Measurements from ENCODE around the gene SYNJ2. TPM values are rescaled to one million over a fixed set of nuclear protein-coding genes. Genes with fewer than 3 reads are reported as not detected.

The SYNJ2 gene
- total and polyA plus RNA-seq, 4 experiments from 2014 or later: 14.5 to 17.4 (median 15.9) TPM

GRCh38 chr6:158104696-158105095 is 123.0 kb downstream of the SYNJ2 start:
- no peak for DNase-seq
- H3K27ac ChIP-seq (ENCODE audit: low read depth, low read length): no peak overlapping the region
- intact Hi-C loops (cut with micrococcal nuclease): no loop called here
- Mint-ChIP-seq H3K27ac (no peak overlapping the region), H3K4me1 (no peaks in the 10 kb centered on the region), H3K9me3 (no peaks in the 10 kb centered on the region), H3K27me3 (no peaks in the 10 kb centered on the region), H3K36me3 (peaks cover 7 to 13% of the 10 kb centered on the region in 2 donors), H3K4me3 (no peak overlapping the region)
- ChIA-PET POLR2A (ENCODE audit: partially characterized antibody) (no interaction called here), CTCF (ENCODE audit: partially characterized antibody) (no interaction called here)
- no peaks in the 10 kb centered on the region for H3K4me1 ChIP-seq (ENCODE audit: insufficient read depth, low read length)
- no peaks in the 10 kb centered on the region for H3K9me3 ChIP-seq (ENCODE audit: control insufficient read depth in 1 of 2, low read length in 2 of 2)
- H3K4me3 ChIP-seq (ENCODE audit: low read length in 2 of 2): no peak overlapping the region
- H3K27me3 ChIP-seq (ENCODE audit: insufficient read depth, low read length): no peaks in the 10 kb centered on the region
- no peaks in the 10 kb centered on the region for H3K36me3 ChIP-seq (ENCODE audit: insufficient read depth, low read length)

GRCh38 chr6:158109748-158110147 is 128.1 kb downstream of the SYNJ2 start:
- Mint-ChIP-seq H3K36me3 (peaks cover 19 to 27% of the 10 kb centered on the region in 2 donors), H3K27ac (peak overlapping the region in 2 of 7 donors; percentile 3 to 25), H3K27me3 (no peaks in the 10 kb centered on the region), H3K4me3 (no peak overlapping the region), H3K4me1 (no peaks in the 10 kb centered on the region), H3K9me3 (no peaks in the 10 kb centered on the region)
- no peaks in the 10 kb centered on the region for H3K9me3 ChIP-seq (ENCODE audit: control insufficient read depth in 1 of 2, low read length in 2 of 2)
- intact Hi-C loops (cut with micrococcal nuclease): no loop called here
- H3K36me3 ChIP-seq (ENCODE audit: insufficient read depth, low read length): no peaks in the 10 kb centered on the region
- POLR2A ChIA-PET (ENCODE audit: partially characterized antibody): no interaction called here
- DNase-seq: no peak
- H3K4me1 ChIP-seq (ENCODE audit: insufficient read depth, low read length): no peaks in the 10 kb centered on the region
- H3K27me3 ChIP-seq (ENCODE audit: insufficient read depth, low read length): no peaks in the 10 kb centered on the region
- no peak overlapping the region for H3K27ac ChIP-seq (ENCODE audit: low read depth, low read length)
- CTCF ChIA-PET (ENCODE audit: partially characterized antibody): interaction anchor here (1.6 kb wide), 1 partner anchor 23 kb away, joined by 3 read pairs; no protein-coding TSS in a partner anchor
- H3K4me3 ChIP-seq (ENCODE audit: low read length in 2 of 2): no peak overlapping the region

- peaks cover 22 to 37% of the 10 kb centered on the region in 2 donors for H3K36me3 Mint-ChIP-seq
- H3K9me3 Mint-ChIP-seq: no peaks in the 10 kb centered on the region
- ChIA-PET CTCF (ENCODE audit: partially characterized antibody) (interaction anchor here (0.9 to 1.6 kb wide), 2 partner anchors 39 to 110 kb away, joined by 3 to 4 read pairs; no protein-coding TSS in a partner anchor), POLR2A (ENCODE audit: partially characterized antibody) (no interaction called here)
- H3K27ac ChIP-seq (ENCODE audit: low read depth, low read length): no peak overlapping the region
- no peaks in the 10 kb centered on the region for H3K36me3 ChIP-seq (ENCODE audit: insufficient read depth, low read length)
- H3K4me1 ChIP-seq (ENCODE audit: insufficient read depth, low read length): no peaks in the 10 kb centered on the region
- intact Hi-C loops (cut with micrococcal nuclease): no loop called here
- H3K9me3 ChIP-seq (ENCODE audit: control insufficient read depth in 1 of 2, low read length in 2 of 2): no peaks in the 10 kb centered on the region
- no peaks in the 10 kb centered on the region for H3K27me3 Mint-ChIP-seq
- no peak overlapping the region for H3K4me3 ChIP-seq (ENCODE audit: low read length in 2 of 2)
- DNase-seq: no peak
- H3K27ac Mint-ChIP-seq: peak overlapping the region in 1 of 7 donors; percentile 7
- no peak overlapping the region for H3K4me3 Mint-ChIP-seq
- H3K4me1 Mint-ChIP-seq: no peaks in the 10 kb centered on the region
- H3K27me3 ChIP-seq (ENCODE audit: insufficient read depth, low read length): no peaks in the 10 kb centered on the region
These were observed 129.3 kb downstream of the SYNJ2 start for GRCh38 chr6:158110986-158111385.

GRCh38 chr6:158111987-158112386 is 130.3 kb downstream of the SYNJ2 start:
- DNase-seq: no peak
- no peaks in the 10 kb centered on the region for H3K9me3 Mint-ChIP-seq
- H3K36me3 Mint-ChIP-seq: peaks cover 24 to 43% of the 10 kb centered on the region in 2 donors
- H3K4me3 ChIP-seq (ENCODE audit: low read length in 2 of 2): no peak overlapping the region
- POLR2A ChIA-PET (ENCODE audit: partially characterized antibody): no interaction called here
- H3K4me1 Mint-ChIP-seq: no peaks in the 10 kb centered on the region
- intact Hi-C loops (cut with micrococcal nuclease): no loop called here
- no peaks in the 10 kb centered on the region for H3K9me3 ChIP-seq (ENCODE audit: control insufficient read depth in 1 of 2, low read length in 2 of 2)
- H3K4me1 ChIP-seq (ENCODE audit: insufficient read depth, low read length): no peaks in the 10 kb centered on the region
- H3K27me3 Mint-ChIP-seq: no peaks in the 10 kb centered on the region
- H3K4me3 Mint-ChIP-seq: no peak overlapping the region
- H3K27me3 ChIP-seq (ENCODE audit: insufficient read depth, low read length): no peaks in the 10 kb centered on the region
- H3K27ac ChIP-seq (ENCODE audit: low read depth, low read length): no peak overlapping the region
- H3K36me3 ChIP-seq (ENCODE audit: insufficient read depth, low read length): no peaks in the 10 kb centered on the region
- peak overlapping the region in 1 of 7 donors; percentile 69 for H3K27ac Mint-ChIP-seq
- CTCF ChIA-PET (ENCODE audit: partially characterized antibody): interaction anchor here (0.9 kb wide), 1 partner anchor 109 kb away, joined by 3 read pairs; no protein-coding TSS in a partner anchor

GRCh38 chr6:158113802-158114201 is 132.1 kb downstream of the SYNJ2 start:
- Mint-ChIP-seq H3K4me3 (no peak overlapping the region), H3K27me3 (no peaks in the 10 kb centered on the region), H3K36me3 (peaks cover 39 to 55% of the 10 kb centered on the region in 2 donors), H3K27ac (no peak overlapping the region), H3K4me1 (no peaks in the 10 kb centered on the region), H3K9me3 (no peaks in the 10 kb centered on the region)
- CTCF ChIA-PET (ENCODE audit: partially characterized antibody): no interaction called here
- no peak overlapping the region for H3K27ac ChIP-seq (ENCODE audit: low read depth, low read length)
- POLR2A ChIA-PET (ENCODE audit: partially characterized antibody): no interaction called here
- no peaks in the 10 kb centered on the region for H3K27me3 ChIP-seq (ENCODE audit: insufficient read depth, low read length)
- no peak for DNase-seq
- no peaks in the 10 kb centered on the region for H3K36me3 ChIP-seq (ENCODE audit: insufficient read depth, low read length)
- no peak overlapping the region for H3K4me3 ChIP-seq (ENCODE audit: low read length in 2 of 2)
- no peaks in the 10 kb centered on the region for H3K4me1 ChIP-seq (ENCODE audit: insufficient read depth, low read length)
- no peaks in the 10 kb centered on the region for H3K9me3 ChIP-seq (ENCODE audit: control insufficient read depth in 1 of 2, low read length in 2 of 2)
- intact Hi-C loops (cut with micrococcal nuclease): no loop called here

- ChIA-PET POLR2A (ENCODE audit: partially characterized antibody) (no interaction called here), CTCF (ENCODE audit: partially characterized antibody) (no interaction called here)
- Histone ChIP-seq H3K4me1 (ENCODE audit: insufficient read depth, low read length) (no peaks in the 10 kb centered on the region), H3K27me3 (ENCODE audit: insufficient read depth, low read length) (no peaks in the 10 kb centered on the region), H3K4me3 (ENCODE audit: low read length in 2 of 2) (no peak overlapping the region), H3K9me3 (ENCODE audit: control insufficient read depth in 1 of 2, low read length in 2 of 2) (no peaks in the 10 kb centered on the region), H3K27ac (ENCODE audit: low read depth, low read length) (no peak overlapping the region), H3K36me3 (ENCODE audit: insufficient read depth, low read length) (no peaks in the 10 kb centered on the region)
- Mint-ChIP-seq H3K27me3 (no peaks in the 10 kb centered on the region), H3K27ac (no peak overlapping the region), H3K9me3 (no peaks in the 10 kb centered on the region), H3K4me3 (no peak overlapping the region), H3K4me1 (no peaks in the 10 kb centered on the region), H3K36me3 (peaks cover 35 to 47% of the 10 kb centered on the region in 2 donors)
- intact Hi-C loops (cut with micrococcal nuclease): no loop called here
- DNase-seq: no peak
These were observed 133.4 kb downstream of the SYNJ2 start for GRCh38 chr6:158115102-158115501.

GRCh38 chr6:158115508-158115907 is 133.8 kb downstream of the SYNJ2 start:
- H3K36me3 Mint-ChIP-seq: peaks cover 38 to 47% of the 10 kb centered on the region in 2 donors
- H3K27ac Mint-ChIP-seq: no peak overlapping the region
- no peak overlapping the region for H3K27ac ChIP-seq (ENCODE audit: low read depth, low read length)
- ChIA-PET CTCF (ENCODE audit: partially characterized antibody) (no interaction called here), POLR2A (ENCODE audit: partially characterized antibody) (no interaction called here)
- no peaks in the 10 kb centered on the region for H3K27me3 Mint-ChIP-seq
- H3K36me3 ChIP-seq (ENCODE audit: insufficient read depth, low read length): no peaks in the 10 kb centered on the region
- no peaks in the 10 kb centered on the region for H3K4me1 Mint-ChIP-seq
- DNase-seq: no peak
- no peaks in the 10 kb centered on the region for H3K4me1 ChIP-seq (ENCODE audit: insufficient read depth, low read length)
- H3K9me3 Mint-ChIP-seq: no peaks in the 10 kb centered on the region
- no peaks in the 10 kb centered on the region for H3K27me3 ChIP-seq (ENCODE audit: insufficient read depth, low read length)
- no peaks in the 10 kb centered on the region for H3K9me3 ChIP-seq (ENCODE audit: control insufficient read depth in 1 of 2, low read length in 2 of 2)
- intact Hi-C loops (cut with micrococcal nuclease): no loop called here
- H3K4me3 Mint-ChIP-seq: no peak overlapping the region
- H3K4me3 ChIP-seq (ENCODE audit: low read length in 2 of 2): no peak overlapping the region

GRCh38 chr6:158118886-158119285 is 137.2 kb downstream of the SYNJ2 start:
- no peak overlapping the region for H3K4me3 Mint-ChIP-seq
- H3K4me1 Mint-ChIP-seq: no peaks in the 10 kb centered on the region
- DNase-seq: no peak
- Histone ChIP-seq H3K4me1 (ENCODE audit: insufficient read depth, low read length) (no peaks in the 10 kb centered on the region), H3K9me3 (ENCODE audit: control insufficient read depth in 1 of 2, low read length in 2 of 2) (no peaks in the 10 kb centered on the region), H3K27ac (ENCODE audit: low read depth, low read length) (no peak overlapping the region), H3K27me3 (ENCODE audit: insufficient read depth, low read length) (no peaks in the 10 kb centered on the region), H3K4me3 (ENCODE audit: low read length in 2 of 2) (no peak overlapping the region), H3K36me3 (ENCODE audit: insufficient read depth, low read length) (no peaks in the 10 kb centered on the region)
- intact Hi-C loops (cut with micrococcal nuclease): no loop called here
- no peaks in the 10 kb centered on the region for H3K27me3 Mint-ChIP-seq
- CTCF ChIA-PET (ENCODE audit: partially characterized antibody): no interaction called here
- no peaks in the 10 kb centered on the region for H3K9me3 Mint-ChIP-seq
- peaks cover 37 to 42% of the 10 kb centered on the region in 2 donors for H3K36me3 Mint-ChIP-seq
- H3K27ac Mint-ChIP-seq: peak overlapping the region in 1 of 7 donors; percentile 61
- POLR2A ChIA-PET (ENCODE audit: partially characterized antibody): no interaction called here
